ENCODE results near the gene ODC1. TPM values are rescaled to one million over a fixed set of nuclear protein-coding genes. Genes with fewer than 3 reads are reported as not detected.

The ODC1 gene
- total RNA-seq, 2 experiments from 2014 or later: 64.8 to 80.3 TPM

- H3K9me3 Mint-ChIP-seq (ENCODE audit: low read depth): no peaks in the 10 kb centered on the region
- DNase-seq: peak; percentile 25
- no peak overlapping the region for H3K4me3 Mint-ChIP-seq
These were observed 38.5 kb upstream of the ODC1 start for GRCh38 chr2:10486601-10487079.

GRCh38 chr2:10486091-10486490 lies 38.0 kb upstream of the ODC1 start:
- peaks cover 1% of the 10 kb centered on the region for H3K36me3 Mint-ChIP-seq

More at GRCh38 chr2:10486601-10487079, 38.5 kb upstream of the ODC1 start:
- Mint-ChIP-seq H3K36me3 (peaks cover 3% of the 10 kb centered on the region), H3K27me3 (peaks cover 58% of the 10 kb centered on the region), H3K4me1 (peaks cover 1% of the 10 kb centered on the region), H3K27ac (no peak overlapping the region)
- CTCF ChIA-PET: no interaction called here
- no peak for ATAC-seq

DNA sequence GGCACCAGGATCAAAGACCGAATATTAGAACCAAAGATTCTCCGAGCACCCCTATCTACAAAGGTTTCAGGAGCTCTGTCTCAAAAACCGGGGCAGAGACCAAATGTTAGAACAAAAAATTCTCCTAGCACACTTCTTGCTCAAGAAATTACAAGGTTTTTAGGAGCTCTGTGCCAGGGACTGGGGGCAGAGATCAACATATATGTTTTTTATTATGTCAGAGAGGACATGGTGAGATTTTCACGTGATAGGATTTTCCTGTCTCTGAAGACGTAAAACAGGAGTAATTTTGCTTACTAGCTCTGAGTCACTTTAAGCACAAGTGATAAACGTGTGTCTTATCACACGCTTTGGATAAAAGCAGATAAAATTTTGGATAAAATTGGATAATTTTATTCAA lies 34.8 kb upstream of the ODC1 start:
- Mint-ChIP-seq H3K27me3 (peaks cover 50% of the 10 kb centered on the region), H3K4me3 (no peak overlapping the region), H3K4me1 (peaks cover under 1% of the 10 kb centered on the region), H3K36me3 (no peaks in the 10 kb centered on the region), H3K9me3 (ENCODE audit: low read depth) (no peaks in the 10 kb centered on the region), H3K27ac (no peak overlapping the region)
- CTCF ChIA-PET: interaction anchor here (1.2 kb wide), 2 partner anchors 11 to 35 kb away, joined by 3 to 4 read pairs; partner anchors contain the start of gene ODC1
- DNase-seq: no peak
- no peak for ATAC-seq

More at GRCh38 chr2:10486091-10486490, 38.0 kb upstream of the ODC1 start:
- CTCF ChIA-PET: no interaction called here
- no peaks in the 10 kb centered on the region for H3K9me3 Mint-ChIP-seq (ENCODE audit: low read depth)
- no peak for DNase-seq
- H3K27me3 Mint-ChIP-seq: peaks cover 57% of the 10 kb centered on the region
- peaks cover 1% of the 10 kb centered on the region for H3K4me1 Mint-ChIP-seq
- ATAC-seq: no peak
- no peak overlapping the region for H3K27ac Mint-ChIP-seq
- no peak overlapping the region for H3K4me3 Mint-ChIP-seq

DNA sequence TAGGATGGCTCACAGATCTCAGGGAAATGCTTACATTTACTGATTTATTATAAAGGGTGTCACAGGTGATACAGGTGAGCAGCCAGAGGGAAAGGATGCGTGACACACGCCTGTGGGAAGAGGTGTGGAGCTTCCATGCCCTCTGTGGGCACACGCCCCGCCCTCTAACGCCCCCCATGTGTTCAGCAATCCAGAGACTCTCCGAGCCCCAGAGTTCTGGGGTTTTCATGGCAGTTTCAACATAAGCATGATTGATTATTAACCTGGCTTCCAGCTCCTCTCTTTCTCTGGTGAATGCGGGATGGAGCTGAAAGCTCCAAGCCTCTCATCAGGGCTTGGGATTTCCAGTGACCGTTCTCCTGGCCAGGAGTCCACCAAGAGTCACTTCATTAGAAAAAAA lies 34.3 kb upstream of the ODC1 start:
- Mint-ChIP-seq H3K4me3 (no peak overlapping the region), H3K27me3 (peaks cover 50% of the 10 kb centered on the region), H3K27ac (no peak overlapping the region), H3K4me1 (peaks cover 4% of the 10 kb centered on the region), H3K36me3 (no peaks in the 10 kb centered on the region), H3K9me3 (ENCODE audit: low read depth) (no peaks in the 10 kb centered on the region)
- no peak for ATAC-seq
- CTCF ChIA-PET: interaction anchor here (1.2 kb wide), 2 partner anchors 11 to 34 kb away, joined by 3 to 4 read pairs; partner anchors contain the start of gene ODC1
- DNase-seq: no peak

DNA sequence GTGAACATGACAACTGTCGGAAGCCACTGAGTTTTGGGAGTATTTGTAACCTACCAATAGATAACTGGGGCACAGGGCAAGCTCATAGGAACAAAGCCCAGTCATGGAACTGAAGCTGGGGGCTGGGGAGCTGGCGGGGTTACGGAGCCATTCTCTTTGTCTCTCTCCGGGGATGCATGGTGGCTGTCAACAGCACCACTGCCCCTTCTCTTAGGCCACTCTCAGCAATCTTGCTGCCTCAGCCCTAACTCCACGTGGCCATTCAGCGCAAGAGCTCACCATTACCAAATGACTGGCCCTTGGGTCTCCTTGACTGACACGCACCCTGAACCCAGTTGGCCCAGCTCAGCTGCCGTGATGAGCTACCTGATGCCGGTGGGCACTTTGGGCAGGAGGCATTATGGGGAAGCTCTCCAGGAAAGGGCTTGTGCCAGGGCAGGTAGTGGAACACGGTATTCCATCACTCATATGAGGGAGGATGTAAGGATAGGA lies 33.6 kb upstream of the ODC1 start:
- Mint-ChIP-seq H3K4me3 (no peak overlapping the region), H3K27ac (no peak overlapping the region), H3K9me3 (ENCODE audit: low read depth) (no peaks in the 10 kb centered on the region), H3K36me3 (no peaks in the 10 kb centered on the region), H3K4me1 (peaks cover 8% of the 10 kb centered on the region), H3K27me3 (peaks cover 45% of the 10 kb centered on the region)
- CTCF ChIA-PET: interaction anchor here (1.0 kb wide), 1 partner anchor 47 kb away, joined by 3 read pairs; no protein-coding TSS in a partner anchor
- DNase-seq: no peak
- no peak for ATAC-seq

- Mint-ChIP-seq H3K27ac (no peak overlapping the region), H3K27me3 (peaks cover 44% of the 10 kb centered on the region), H3K4me1 (peaks cover 8% of the 10 kb centered on the region), H3K9me3 (ENCODE audit: low read depth) (no peaks in the 10 kb centered on the region), H3K36me3 (no peaks in the 10 kb centered on the region), H3K4me3 (no peak overlapping the region)
- ATAC-seq: no peak
- CTCF ChIA-PET: interaction anchor here (1.0 kb wide), 1 partner anchor 46 kb away, joined by 3 read pairs; no protein-coding TSS in a partner anchor
- no peak for DNase-seq
These were observed 33.0 kb upstream of the ODC1 start for GRCh38 chr2:10481055-10481665.

- no peaks in the 10 kb centered on the region for H3K36me3 Mint-ChIP-seq
- ATAC-seq: no peak
- peaks cover 44% of the 10 kb centered on the region for H3K27me3 Mint-ChIP-seq
- H3K27ac Mint-ChIP-seq: no peak overlapping the region
- peaks cover 8% of the 10 kb centered on the region for H3K4me1 Mint-ChIP-seq
- H3K4me3 Mint-ChIP-seq: no peak overlapping the region
- CTCF ChIA-PET: no interaction called here
- DNase-seq: no peak
- no peaks in the 10 kb centered on the region for H3K9me3 Mint-ChIP-seq (ENCODE audit: low read depth)
These were observed 32.3 kb upstream of the ODC1 start for GRCh38 chr2:10480359-10480949.

GRCh38 chr2:10478916-10479315 lies 30.8 kb upstream of the ODC1 start:
- no peak overlapping the region for H3K4me3 Mint-ChIP-seq
- H3K36me3 Mint-ChIP-seq: no peaks in the 10 kb centered on the region
- DNase-seq (no peak), ATAC-seq (no peak)
- no peaks in the 10 kb centered on the region for H3K9me3 Mint-ChIP-seq (ENCODE audit: low read depth)
- CTCF ChIA-PET: no interaction called here
- no peak overlapping the region for H3K27ac Mint-ChIP-seq
- H3K27me3 Mint-ChIP-seq: peaks cover 33% of the 10 kb centered on the region
- H3K4me1 Mint-ChIP-seq: peaks cover 8% of the 10 kb centered on the region

DNA sequence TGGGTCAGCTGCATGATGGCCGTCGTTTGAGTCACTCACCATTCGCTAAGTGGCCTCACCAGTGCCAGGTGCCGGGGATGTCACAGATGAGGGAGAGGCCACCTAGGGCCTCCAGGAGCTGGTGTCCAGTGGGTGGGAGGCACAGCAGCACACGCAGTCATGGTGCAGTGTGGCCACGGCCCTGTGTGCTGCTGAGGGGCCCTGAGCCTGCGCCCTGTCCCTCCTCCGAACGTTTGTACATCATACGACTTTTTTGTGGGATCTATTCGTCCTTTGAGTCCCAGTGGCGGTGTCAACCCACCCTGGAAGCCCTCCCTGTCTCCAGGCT lies 30.1 kb upstream of the ODC1 start:
- peaks cover 28% of the 10 kb centered on the region for H3K27me3 Mint-ChIP-seq
- no peaks in the 10 kb centered on the region for H3K36me3 Mint-ChIP-seq
- no peak overlapping the region for H3K27ac Mint-ChIP-seq
- DNase-seq (no peak), ATAC-seq (no peak)
- peaks cover 8% of the 10 kb centered on the region for H3K4me1 Mint-ChIP-seq
- CTCF ChIA-PET: no interaction called here
- no peak overlapping the region for H3K4me3 Mint-ChIP-seq
- H3K9me3 Mint-ChIP-seq (ENCODE audit: low read depth): no peaks in the 10 kb centered on the region

- H3K4me3 Mint-ChIP-seq: no peak overlapping the region
- H3K27ac Mint-ChIP-seq: no peak overlapping the region
- peaks cover 22% of the 10 kb centered on the region for H3K27me3 Mint-ChIP-seq
- ATAC-seq: no peak
- no peak for DNase-seq
- peaks cover 8% of the 10 kb centered on the region for H3K4me1 Mint-ChIP-seq
- no peaks in the 10 kb centered on the region for H3K9me3 Mint-ChIP-seq (ENCODE audit: low read depth)
- CTCF ChIA-PET: interaction anchor here (0.7 kb wide), 1 partner anchor 496 kb away, joined by 4 read pairs; no protein-coding TSS in a partner anchor
- no peaks in the 10 kb centered on the region for H3K36me3 Mint-ChIP-seq
These were observed 29.5 kb upstream of the ODC1 start for GRCh38 chr2:10477443-10478297.

DNA sequence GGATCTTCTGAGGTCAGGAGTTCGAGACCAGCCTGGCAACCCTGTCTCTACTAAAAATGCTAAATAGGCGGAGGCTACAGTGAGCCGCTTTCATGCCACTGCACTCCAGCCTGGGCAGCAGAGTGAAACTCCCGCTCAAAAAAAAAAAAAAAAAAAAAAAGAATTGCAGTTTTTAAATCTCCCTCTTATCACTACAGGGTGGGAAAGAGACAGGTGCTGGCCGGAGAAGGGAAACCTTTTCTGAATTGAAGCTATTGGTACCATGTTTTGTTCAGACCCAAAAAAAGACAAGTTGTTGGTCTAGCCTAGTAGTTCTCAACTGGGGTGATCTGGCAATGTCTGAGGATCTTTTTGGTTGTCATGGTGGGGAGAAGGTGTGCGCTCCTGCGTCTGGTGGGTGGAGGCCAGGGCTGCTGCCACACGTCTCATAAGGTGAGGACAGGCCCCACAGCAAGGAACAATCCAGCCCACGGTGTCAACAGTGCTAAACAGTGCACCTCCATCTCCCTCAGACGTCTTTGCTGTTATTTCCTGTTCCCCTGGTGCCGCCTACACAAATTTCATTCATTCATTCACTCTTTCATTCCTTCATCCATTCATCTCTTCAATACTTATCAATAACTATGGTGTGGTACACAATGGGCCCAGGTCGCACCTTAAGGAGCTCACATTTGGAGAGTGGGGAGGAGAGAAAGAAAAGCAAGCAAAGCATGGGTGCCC lies 28.8 kb upstream of the ODC1 start:
- peaks cover 8% of the 10 kb centered on the region for H3K4me1 Mint-ChIP-seq
- no peaks in the 10 kb centered on the region for H3K36me3 Mint-ChIP-seq
- H3K4me3 Mint-ChIP-seq: no peak overlapping the region
- DNase-seq: no peak
- H3K9me3 Mint-ChIP-seq (ENCODE audit: low read depth): no peaks in the 10 kb centered on the region
- CTCF ChIA-PET: interaction anchor here (0.7 kb wide), 1 partner anchor 495 kb away, joined by 4 read pairs; no protein-coding TSS in a partner anchor
- peaks cover 14% of the 10 kb centered on the region for H3K27me3 Mint-ChIP-seq
- no peak overlapping the region for H3K27ac Mint-ChIP-seq
- no peak for ATAC-seq

DNA sequence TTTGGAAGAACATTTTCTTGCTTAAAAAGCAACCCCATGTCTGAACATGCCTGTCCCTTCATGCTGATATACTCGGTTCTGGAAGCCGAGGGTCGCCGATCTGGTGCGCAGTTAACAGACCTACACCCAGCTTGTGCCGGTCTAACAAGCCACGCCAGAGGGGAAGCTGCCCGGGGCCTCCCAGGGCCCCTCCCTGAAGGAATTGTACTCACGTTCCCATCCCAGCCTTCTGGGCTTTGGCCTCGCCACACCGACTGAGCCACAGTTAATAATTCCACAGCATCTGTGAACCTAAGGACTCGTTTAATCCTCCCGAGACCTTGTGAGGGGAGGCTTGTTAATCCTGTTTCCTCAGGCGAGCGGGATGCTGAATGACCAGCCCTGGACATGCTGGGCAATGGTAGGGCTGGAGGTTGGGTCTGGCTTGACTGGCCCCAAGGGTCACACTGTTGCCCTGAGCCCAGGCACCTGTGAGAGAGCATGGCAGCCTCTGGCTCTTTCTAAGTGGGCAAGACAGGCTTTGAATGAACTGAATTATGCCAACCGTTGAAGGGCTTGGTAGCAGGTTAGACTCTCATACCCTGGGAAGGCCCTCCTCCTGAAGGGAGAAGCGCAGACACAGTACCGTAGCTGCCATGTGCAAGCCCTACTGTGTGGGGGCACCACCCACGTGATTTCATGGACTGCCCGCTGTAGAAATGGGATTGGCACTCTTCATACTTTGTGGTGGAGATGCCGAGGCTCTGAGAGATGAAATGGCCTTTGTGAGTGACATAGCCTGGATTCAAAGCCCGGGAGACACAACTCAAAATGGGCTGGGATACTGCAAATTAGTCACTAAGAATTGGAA lies 27.9 kb upstream of the ODC1 start:
- peaks cover 9% of the 10 kb centered on the region for H3K27me3 Mint-ChIP-seq
- DNase-seq (no peak), ATAC-seq (no peak)
- H3K4me1 Mint-ChIP-seq: peaks cover 8% of the 10 kb centered on the region
- no peaks in the 10 kb centered on the region for H3K9me3 Mint-ChIP-seq (ENCODE audit: low read depth)
- CTCF ChIA-PET: interaction anchor here (0.5 kb wide), 1 partner anchor 527 kb away, joined by 3 read pairs; no protein-coding TSS in a partner anchor
- H3K4me3 Mint-ChIP-seq: no peak overlapping the region
- no peak overlapping the region for H3K27ac Mint-ChIP-seq
- no peaks in the 10 kb centered on the region for H3K36me3 Mint-ChIP-seq
